Neural progenitor cell (in vitro differentiated cells): Measurements from ENCODE around the gene HDAC7. TPM values are rescaled to one million over a fixed set of nuclear protein-coding genes. Genes with fewer than 3 reads are reported as not detected.

Experiments used
- DNase-seq: peaks from one replicate; pipeline ENCODE4 v3.0.0-alpha.2; 2016; ENCODE audit warnings: low spot score
- H2AFZ ChIP-seq: fragments of 200-600 bp; sonication (generic); replicated peaks from 2 replicates; pipeline ENCODE4 v1.6.1; 2016; ENCODE audit warnings: antibody characterized with exemption
- H3F3A ChIP-seq: fragments of 200-600 bp; sonication (generic); 2 replicates; pipeline ENCODE4 v1.6.1; 2016; ENCODE audit warnings: antibody characterized with exemption, low read depth
- H3K27ac ChIP-seq: fragments of 200-600 bp; sonication (generic); 2 replicates; pipeline ENCODE4 v1.5.1; 2016; ENCODE audit warnings: mild to moderate bottlenecking
- H3K27me3 ChIP-seq: fragments of 200-600 bp; sonication (generic); 2 replicates; pipeline ENCODE4 v1.6.1; 2016; ENCODE audit warnings: mild to moderate bottlenecking, moderate library complexity
- H3K36me3 ChIP-seq: fragments of 200-600 bp; sonication (generic); 2 replicates; pipeline ENCODE4 v1.5.1; 2016
- H3K4me1 ChIP-seq: fragments of 200-600 bp; sonication (generic); 2 replicates; pipeline ENCODE4 v1.6.1; 2016; ENCODE audit warnings: mixed run types
- H3K4me2 ChIP-seq: fragments of 200-600 bp; sonication (generic); 2 replicates; pipeline ENCODE4 v1.6.1; 2016
- H3K4me3 ChIP-seq: fragments of 200-600 bp; sonication (generic); 2 replicates; pipeline ENCODE4 v1.5.1; 2016
- H3K79me2 ChIP-seq: fragments of 200-600 bp; sonication (generic); 2 replicates; pipeline ENCODE4 v1.6.1; 2016; ENCODE audit warnings: low read depth
- H3K9ac ChIP-seq: fragments of 200-600 bp; sonication (generic); 2 replicates; pipeline ENCODE4 v1.6.1; 2016
- H3K9me3 ChIP-seq: fragments of 200-600 bp; sonication (generic); 2 replicates; pipeline ENCODE4 v1.5.1; 2016; ENCODE audit warnings: low read depth
- H4K20me1 ChIP-seq: fragments of 200-600 bp; sonication (generic); 2 replicates; pipeline ENCODE4 v1.6.1; 2016; ENCODE audit warnings: low read depth
- H3K27ac Mint-ChIP-seq: 3 replicates; pipeline ENCODE4 v1.8.0; 2021; ENCODE audit warnings: mixed read lengths
- H3K27me3 Mint-ChIP-seq: 2 replicates; pipeline ENCODE4 v1.8.0; 2022; ENCODE audit warnings: low read depth, mild to moderate bottlenecking, inconsistent platforms, moderate library complexity, mixed read lengths; ENCODE audit not compliant: insufficient read depth
- H3K36me3 Mint-ChIP-seq: 3 replicates; pipeline ENCODE4 v1.8.0; 2021; ENCODE audit warnings: mixed read lengths
- H3K4me1 Mint-ChIP-seq: 3 replicates; pipeline ENCODE4 v1.8.0; 2021; ENCODE audit warnings: mixed read lengths
- H3K4me3 Mint-ChIP-seq: 3 replicates; pipeline ENCODE4 v1.8.0; 2021; ENCODE audit warnings: mild to moderate bottlenecking, moderate library complexity, mixed read lengths
- H3K9me3 Mint-ChIP-seq: 3 replicates; pipeline ENCODE4 v1.8.0; 2020; ENCODE audit warnings: mixed read lengths
- EZH2 ChIP-seq: fragments of 200-600 bp; sonication (generic); IDR thresholded peaks from 2 replicates; pipeline ENCODE4 v1.6.1; 2017; ENCODE audit warnings: antibody characterized with exemption, mild to moderate bottlenecking, moderate library complexity
- EZH2phosphoT487 ChIP-seq: fragments of 200-600 bp; sonication (generic); IDR thresholded peaks from 2 replicates; pipeline ENCODE4 v1.6.1; 2017; ENCODE audit warnings: antibody characterized with exemption
- total RNA-seq: library from RNA; depleted of rRNA; stranded (reverse); fragments of >200 nt; gene quantifications from 2 replicates; pipeline ENCODE4 v1.2.3, GENCODE V29; 2015; ENCODE audit warnings: low replicate concordance
- TF ChIP-seq, protein P1 (sequence below): fragments of 200-600 bp; sonication (generic); IDR thresholded peaks from 2 replicates; pipeline ENCODE4 v1.5.1; 2017; ENCODE audit warnings: antibody characterized with exemption, mild to moderate bottlenecking

The HDAC7 gene
- total RNA-seq, 1 donor from 2014 or later, result 7.2 TPM

DNA sequence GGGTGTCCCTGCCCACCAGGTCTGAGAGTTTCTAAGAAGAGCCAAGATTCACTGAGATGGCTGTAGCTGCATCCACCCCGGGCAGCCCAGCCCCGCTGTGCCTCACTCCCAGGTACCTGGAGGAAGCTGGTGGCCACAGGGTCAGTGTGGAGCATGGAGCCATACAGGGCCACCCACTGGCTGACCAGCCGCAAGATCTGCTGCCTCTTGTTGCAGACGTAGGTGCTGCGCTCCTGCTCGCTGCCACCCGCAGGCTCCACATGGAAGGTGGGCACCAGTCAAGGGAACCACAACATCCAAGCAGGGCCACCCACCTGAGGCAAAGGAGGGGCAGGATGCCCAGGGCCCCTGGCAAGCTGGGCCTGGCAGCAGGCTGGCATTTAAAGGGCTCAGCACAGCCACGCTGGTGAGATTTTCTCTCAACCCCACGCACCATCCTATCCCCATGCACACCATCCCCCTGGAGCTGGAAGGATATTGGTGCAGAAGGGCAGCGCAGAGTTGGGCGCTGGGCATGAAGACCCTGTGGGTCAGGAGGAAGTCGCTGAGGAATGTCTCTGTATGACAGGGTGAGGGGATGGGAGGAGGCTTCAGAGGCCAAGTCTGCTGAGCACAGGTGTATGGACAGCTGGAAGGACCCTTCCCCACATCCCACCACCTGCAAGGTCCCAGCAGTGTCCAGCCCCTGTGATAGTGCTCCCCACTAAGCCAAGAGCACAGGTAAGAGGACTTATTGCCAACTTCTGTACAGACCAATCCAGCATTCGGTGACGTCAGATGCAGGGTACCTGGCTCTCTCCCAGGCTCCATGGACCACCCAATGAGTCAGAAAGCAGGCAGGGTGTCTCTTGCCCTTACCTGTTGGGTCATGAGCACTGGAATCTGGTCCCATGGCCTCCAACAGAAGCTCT lies 71.9 kb downstream of the HDAC7 start:
- Mint-ChIP-seq H3K4me1 (peaks cover 25% of the 10 kb centered on the region), H3K27ac (no peak overlapping the region), H3K36me3 (no peaks in the 10 kb centered on the region), H3K4me3 (no peak overlapping the region), H3K27me3 (peaks cover 9% of the 10 kb centered on the region), H3K9me3 (no peaks in the 10 kb centered on the region)
- H3K4me2 ChIP-seq, result no peak overlapping the region
- no peak overlapping the region for H3K9ac ChIP-seq
- H3K27ac ChIP-seq, result no peak overlapping the region
- H3K79me2 ChIP-seq, result no peaks in the 10 kb centered on the region
- H3K4me1 ChIP-seq, result peaks cover 12% of the 10 kb centered on the region
- TF ChIP-seq, protein P1, sequence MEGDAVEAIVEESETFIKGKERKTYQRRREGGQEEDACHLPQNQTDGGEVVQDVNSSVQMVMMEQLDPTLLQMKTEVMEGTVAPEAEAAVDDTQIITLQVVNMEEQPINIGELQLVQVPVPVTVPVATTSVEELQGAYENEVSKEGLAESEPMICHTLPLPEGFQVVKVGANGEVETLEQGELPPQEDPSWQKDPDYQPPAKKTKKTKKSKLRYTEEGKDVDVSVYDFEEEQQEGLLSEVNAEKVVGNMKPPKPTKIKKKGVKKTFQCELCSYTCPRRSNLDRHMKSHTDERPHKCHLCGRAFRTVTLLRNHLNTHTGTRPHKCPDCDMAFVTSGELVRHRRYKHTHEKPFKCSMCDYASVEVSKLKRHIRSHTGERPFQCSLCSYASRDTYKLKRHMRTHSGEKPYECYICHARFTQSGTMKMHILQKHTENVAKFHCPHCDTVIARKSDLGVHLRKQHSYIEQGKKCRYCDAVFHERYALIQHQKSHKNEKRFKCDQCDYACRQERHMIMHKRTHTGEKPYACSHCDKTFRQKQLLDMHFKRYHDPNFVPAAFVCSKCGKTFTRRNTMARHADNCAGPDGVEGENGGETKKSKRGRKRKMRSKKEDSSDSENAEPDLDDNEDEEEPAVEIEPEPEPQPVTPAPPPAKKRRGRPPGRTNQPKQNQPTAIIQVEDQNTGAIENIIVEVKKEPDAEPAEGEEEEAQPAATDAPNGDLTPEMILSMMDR, result no peak
- no peak for TF ChIP-seq EZH2
- no peak for TF ChIP-seq EZH2phosphoT487
- H3K9me3 ChIP-seq, result no peaks in the 10 kb centered on the region
- H4K20me1 ChIP-seq, result no peaks in the 10 kb centered on the region
- no peak overlapping the region for H2AFZ ChIP-seq
- H3K27me3 ChIP-seq, result no peaks in the 10 kb centered on the region
- no peaks in the 10 kb centered on the region for H3K36me3 ChIP-seq
- no peak for DNase-seq
- H3F3A ChIP-seq, result peaks cover 5% of the 10 kb centered on the region
- no peak overlapping the region for H3K4me3 ChIP-seq

- Histone ChIP-seq H3K9ac (no peak overlapping the region), H3K4me2 (no peak overlapping the region), H3K4me1 (peaks cover 12% of the 10 kb centered on the region), H3K79me2 (no peaks in the 10 kb centered on the region), H3F3A (peaks cover 5% of the 10 kb centered on the region), H3K4me3 (no peak overlapping the region), H4K20me1 (no peaks in the 10 kb centered on the region), H3K27ac (no peak overlapping the region), H3K36me3 (no peaks in the 10 kb centered on the region), H2AFZ (no peak overlapping the region), H3K27me3 (no peaks in the 10 kb centered on the region), H3K9me3 (no peaks in the 10 kb centered on the region)
- Mint-ChIP-seq H3K4me1 (peaks cover 21% of the 10 kb centered on the region), H3K27me3 (peaks cover 9% of the 10 kb centered on the region), H3K27ac (no peak overlapping the region), H3K36me3 (no peaks in the 10 kb centered on the region), H3K4me3 (no peak overlapping the region), H3K9me3 (no peaks in the 10 kb centered on the region)
- TF ChIP-seq EZH2phosphoT487 (no peak), EZH2 (no peak)
- TF ChIP-seq, protein P1, result no peak
- DNase-seq, result no peak
Measured at GRCh38 chr12:47747126-47747525, 72.6 kb downstream of the HDAC7 start.

DNA sequence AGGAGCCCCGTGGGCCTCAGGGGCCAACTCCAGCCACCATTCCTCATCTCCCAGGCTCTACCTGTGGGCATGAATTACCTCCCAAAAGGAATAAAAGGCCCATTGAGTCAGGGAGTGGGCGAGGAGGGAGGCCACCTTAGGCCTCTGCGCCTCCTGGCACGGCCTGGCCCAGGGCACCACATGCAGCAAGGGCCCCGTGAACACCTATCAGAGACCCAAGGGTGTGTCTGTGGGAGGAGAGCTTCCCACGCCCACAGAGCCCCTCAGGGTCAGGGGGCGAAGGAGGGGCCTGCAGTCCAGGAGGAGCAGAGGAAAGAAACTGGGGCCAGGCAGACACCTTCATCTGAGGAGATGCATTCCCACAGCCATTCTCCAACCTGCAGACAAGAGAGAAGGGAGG lies 73.2 kb downstream of the HDAC7 start:
- Mint-ChIP-seq H3K36me3 (no peaks in the 10 kb centered on the region), H3K4me3 (no peak overlapping the region), H3K9me3 (no peaks in the 10 kb centered on the region), H3K4me1 (peaks cover 22% of the 10 kb centered on the region), H3K27me3 (peaks cover 9% of the 10 kb centered on the region), H3K27ac (no peak overlapping the region)
- H2AFZ ChIP-seq, result no peak overlapping the region
- H3K27me3 ChIP-seq, result no peaks in the 10 kb centered on the region
- no peak for DNase-seq
- H3K9me3 ChIP-seq, result no peaks in the 10 kb centered on the region
- H3K4me1 ChIP-seq, result peaks cover 14% of the 10 kb centered on the region
- no peak overlapping the region for H3K4me2 ChIP-seq
- no peaks in the 10 kb centered on the region for H4K20me1 ChIP-seq
- no peak for TF ChIP-seq EZH2
- no peak for TF ChIP-seq EZH2phosphoT487
- TF ChIP-seq, protein P1, result no peak
- H3K36me3 ChIP-seq, result no peaks in the 10 kb centered on the region
- H3F3A ChIP-seq, result peaks cover 5% of the 10 kb centered on the region
- H3K9ac ChIP-seq, result no peak overlapping the region
- H3K79me2 ChIP-seq, result no peaks in the 10 kb centered on the region
- H3K4me3 ChIP-seq, result no peak overlapping the region
- H3K27ac ChIP-seq, result no peak overlapping the region
